B cell (primary cell): Measurements from ENCODE around the gene ERICH6B. TPM values are rescaled to one million over a fixed set of nuclear protein-coding genes. Genes with fewer than 3 reads are reported as not detected.

Experiments
- ATAC-seq: fragments of 200-7000 bp; cut with Tn5 transposase; one replicate; pipeline ENCODE4 v1.10.0; 2021; ENCODE audit warnings: low read depth, mild to moderate bottlenecking, moderate number of reproducible peaks, moderate library complexity
- CTCF ChIA-PET: fragments of 350-600 bp; sonication (Branson Sonifier 250); formaldehyde crosslinking; loops from one replicate; lab custom pipeline; 2021; ENCODE audit warnings: antibody characterized with exemption, inconsistent platforms; lab: Charles Lee
- POLR2A ChIA-PET: fragments of 350-600 bp; sonication (Branson Sonifier 250); formaldehyde crosslinking; loops from one replicate; lab custom pipeline; 2021; ENCODE audit warnings: antibody characterized with exemption; lab: Charles Lee
- DNase-seq: peaks from one replicate; pipeline ENCODE4 v3.0.0; 2013
- H2AFZ ChIP-seq: 2 replicates; pipeline ENCODE4 v1.6.1; 2012; ENCODE audit warnings: mild to moderate bottlenecking, low read depth, low read length; ENCODE audit not compliant: insufficient read depth, poor library complexity, severe bottlenecking
- H3K27ac ChIP-seq, 2 donors: 1 replicate in 1 of 2; 2 replicates in 1 of 2; pipeline ENCODE4 v1.5.1; 2012 to 2013; ENCODE audit warnings: low read length in 2 of 2, mild to moderate bottlenecking in 2 of 2, moderate library complexity in 1 of 2
- H3K27me3 ChIP-seq, 4 experiments: fragments of 200-600 bp in 1 of 4; sonication (generic) in 1 of 4; replicated peaks in 1 of 4; 1 replicate in 2 of 4; 2 replicates in 2 of 4; pipeline versions ENCODE4 v1.6.1 to v1.7.0; 2013 to 2016; ENCODE audit warnings: low read length in 3 of 4, mild to moderate bottlenecking in 2 of 4, mixed read lengths in 1 of 4, moderate library complexity in 1 of 4; ENCODE audit not compliant: insufficient read depth in 4 of 4, control insufficient read depth in 3 of 4; ENCODE audit errors: control extremely low read depth in 1 of 4
- H3K36me3 ChIP-seq, 2 experiments: replicated peaks in 1 of 2; 1 replicate in 1 of 2; 2 replicates in 1 of 2; pipeline versions ENCODE4 v1.6.1 to v1.7.1; 2013; ENCODE audit warnings: low read length in 1 of 2; ENCODE audit not compliant: insufficient read depth in 2 of 2, control insufficient read depth in 1 of 2; ENCODE audit errors: control extremely low read depth in 1 of 2, extremely low read depth in 1 of 2
- H3K4me1 ChIP-seq, 2 donors: fragments of 200-600 bp in 1 of 2; sonication (generic) in 1 of 2; 1 replicate in 1 of 2; 2 replicates in 1 of 2; pipeline versions ENCODE4 v1.5.1 to v1.6.1; 2013 to 2017; ENCODE audit warnings: low read length in 2 of 2; ENCODE audit not compliant: control insufficient read depth in 2 of 2, insufficient read depth in 2 of 2
- H3K4me2 ChIP-seq: replicated peaks from 2 replicates; pipeline ENCODE3; 2012; ENCODE audit warnings: mild to moderate bottlenecking, low read depth, low read length; ENCODE audit not compliant: poor library complexity, severe bottlenecking
- H3K4me3 ChIP-seq, 5 experiments: fragments of 200-600 bp in 1 of 5; sonication (generic) in 1 of 5; 1 replicate in 3 of 5; 2 replicates in 2 of 5; pipeline versions ENCODE4 v1.5.1 to v1.7.0; 2011 to 2016; ENCODE audit warnings: low read length in 4 of 5, mild to moderate bottlenecking in 4 of 5, low read depth in 2 of 5, control low read depth in 1 of 5, moderate library complexity in 1 of 5; ENCODE audit not compliant: insufficient read depth in 1 of 5; ENCODE audit errors: control extremely low read depth in 1 of 5, extremely low read depth in 1 of 5
- H3K79me2 ChIP-seq: fragments of 200-600 bp; sonication (generic); one replicate; pipeline ENCODE4 v1.6.0; 2016; ENCODE audit warnings: low read length; ENCODE audit not compliant: control insufficient read depth, insufficient read depth
- H3K9ac ChIP-seq: fragments of 200-600 bp; sonication (generic); 2 replicates; pipeline ENCODE4 v1.6.1; 2017; ENCODE audit warnings: mild to moderate bottlenecking, low read length, moderate library complexity
- H3K9me3 ChIP-seq, 3 donors: one replicate each; pipeline versions ENCODE4 v1.6.1 to v1.7.1; 2013; ENCODE audit warnings: low read length in 2 of 3; ENCODE audit not compliant: control insufficient read depth in 2 of 3, insufficient read depth in 1 of 3; ENCODE audit errors: control extremely low read depth in 1 of 3
- H4K20me1 ChIP-seq: 2 replicates; pipeline ENCODE4 v1.6.0; 2012; ENCODE audit warnings: mild to moderate bottlenecking, low read length; ENCODE audit not compliant: insufficient read depth, control insufficient read depth, poor library complexity, severe bottlenecking
- H3K27ac Mint-ChIP-seq: one replicate; pipeline ENCODE4 v1.8.0; 2021; ENCODE audit warnings: mixed read lengths
- H3K27me3 Mint-ChIP-seq: one replicate; pipeline ENCODE4 v1.8.0; 2021; ENCODE audit warnings: mixed read lengths
- H3K4me1 Mint-ChIP-seq: one replicate; pipeline ENCODE4 v1.8.0; 2021; ENCODE audit warnings: mixed read lengths
- H3K4me3 Mint-ChIP-seq: one replicate; pipeline ENCODE4 v1.8.0; 2021; ENCODE audit warnings: mixed read lengths
- H3K9me3 Mint-ChIP-seq: one replicate; pipeline ENCODE4 v1.8.0; 2022; ENCODE audit warnings: mixed read lengths; ENCODE audit not compliant: insufficient read depth
- EZH2 ChIP-seq: IDR thresholded peaks from 2 replicates; pipeline ENCODE4 v1.6.1; 2012; ENCODE audit warnings: borderline replicate concordance, low read depth, mild to moderate bottlenecking, moderate library complexity, low read length; ENCODE audit not compliant: insufficient read depth, poor library complexity, severe bottlenecking
- WGBS: methylation state at CpG from one replicate; pipeline ENCODE4 v1.1.5; 2013; ENCODE audit warnings: missing lambda C conversion rate; ENCODE audit not compliant: insufficient coverage; 5-methylcytosine and 5-hydroxymethylcytosine counted together
- intact Hi-C: fragments of 100-400 bp; cut with micrococcal nuclease; formaldehyde crosslinking; loops from one replicate; pipeline ENCODE4 v1.10.0; 2022
- polyA plus RNA-seq: library from polyadenylated mRNA; depleted of rRNA; stranded (reverse); fragments of >200 nt; gene quantifications from 2 replicates; pipeline ENCODE4 v1.2.3, GENCODE V29; 2012
- total RNA-seq, 2 donors: library from RNA; stranded (reverse); fragments of 120-200 nt in 1 of 2; gene quantifications; 1 replicate in 1 of 2; 2 replicates in 1 of 2; pipeline versions ENCODE4 v1.2.3 to v1.2.4, GENCODE V29; 2013 to 2022
- TF ChIP-seq, protein P1 (sequence below): fragments of 200-600 bp; IDR thresholded peaks from one replicate; pipeline ENCODE4 v1.8.0; 2022; ENCODE audit warnings: antibody characterized with exemption, mild to moderate bottlenecking

Gene ERICH6B
- total and polyA plus RNA-seq, 2 donors (not counting 1 experiment from before 2014, with no cell fraction given): not detected

DNA sequence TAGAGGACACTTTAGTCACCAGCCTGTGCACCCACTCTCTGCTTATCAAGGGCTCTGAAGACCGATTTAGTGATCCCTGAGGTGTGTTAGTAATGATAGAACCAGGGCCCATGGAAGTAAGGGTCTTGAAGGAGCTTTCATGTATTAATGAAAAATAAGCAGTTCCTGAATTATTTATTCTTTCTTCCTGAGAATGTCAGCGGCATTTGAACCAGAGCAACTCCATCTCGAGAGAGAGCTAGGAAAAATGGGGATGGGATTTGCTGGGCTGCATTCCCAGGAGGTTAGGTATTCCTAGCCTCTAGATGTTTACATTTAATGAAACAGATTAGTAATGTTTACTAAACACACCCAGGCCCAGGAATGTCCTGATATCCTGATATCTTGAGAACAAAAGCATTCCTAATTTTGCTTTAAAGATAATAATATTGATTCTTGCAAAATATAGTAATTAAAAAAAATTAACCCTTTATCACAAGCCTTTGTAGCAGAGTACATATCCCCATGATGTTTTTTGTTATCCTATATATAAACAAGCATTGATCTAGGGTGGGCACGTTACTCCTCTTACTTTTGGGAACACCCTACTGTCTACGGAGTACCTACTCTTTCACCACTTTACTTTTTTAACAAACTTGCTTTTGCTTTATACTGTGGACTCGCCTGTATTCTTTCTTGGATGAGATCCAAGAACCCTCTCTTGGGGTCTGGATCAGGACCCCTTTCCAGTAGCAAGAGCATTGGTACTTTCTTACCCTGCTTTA is 87.7 kb downstream of the ERICH6B start:
- Histone ChIP-seq H3K4me1 (no peaks in the 10 kb centered on the region), H3K27ac (no peak overlapping the region), H3K36me3 (peaks cover 0 to 55% of the 10 kb centered on the region in 2 experiments), H3K79me2 (no peaks in the 10 kb centered on the region), H2AFZ (no peak overlapping the region), H3K4me3 (no peak overlapping the region), H3K4me2 (no peak overlapping the region), H3K27me3 (no peaks in the 10 kb centered on the region), H4K20me1 (no peaks in the 10 kb centered on the region), H3K9ac (no peak overlapping the region), H3K9me3 (no peaks in the 10 kb centered on the region)
- 100% methylated on average over 2 of the region's 6 CpGs for WGBS
- Mint-ChIP-seq H3K4me1 (no peaks in the 10 kb centered on the region), H3K4me3 (no peak overlapping the region), H3K27me3 (no peaks in the 10 kb centered on the region), H3K27ac (no peak overlapping the region), H3K9me3 (no peaks in the 10 kb centered on the region)
- intact Hi-C loops: no loop called here
- ATAC-seq (no peak), DNase-seq (no peak)
- CTCF ChIA-PET: interaction anchor here (0.5 kb wide), 1 partner anchor 156 kb away, joined by 3 read pairs; no protein-coding TSS in a partner anchor
- TF ChIP-seq EZH2: no peak
- TF ChIP-seq, protein P1, sequence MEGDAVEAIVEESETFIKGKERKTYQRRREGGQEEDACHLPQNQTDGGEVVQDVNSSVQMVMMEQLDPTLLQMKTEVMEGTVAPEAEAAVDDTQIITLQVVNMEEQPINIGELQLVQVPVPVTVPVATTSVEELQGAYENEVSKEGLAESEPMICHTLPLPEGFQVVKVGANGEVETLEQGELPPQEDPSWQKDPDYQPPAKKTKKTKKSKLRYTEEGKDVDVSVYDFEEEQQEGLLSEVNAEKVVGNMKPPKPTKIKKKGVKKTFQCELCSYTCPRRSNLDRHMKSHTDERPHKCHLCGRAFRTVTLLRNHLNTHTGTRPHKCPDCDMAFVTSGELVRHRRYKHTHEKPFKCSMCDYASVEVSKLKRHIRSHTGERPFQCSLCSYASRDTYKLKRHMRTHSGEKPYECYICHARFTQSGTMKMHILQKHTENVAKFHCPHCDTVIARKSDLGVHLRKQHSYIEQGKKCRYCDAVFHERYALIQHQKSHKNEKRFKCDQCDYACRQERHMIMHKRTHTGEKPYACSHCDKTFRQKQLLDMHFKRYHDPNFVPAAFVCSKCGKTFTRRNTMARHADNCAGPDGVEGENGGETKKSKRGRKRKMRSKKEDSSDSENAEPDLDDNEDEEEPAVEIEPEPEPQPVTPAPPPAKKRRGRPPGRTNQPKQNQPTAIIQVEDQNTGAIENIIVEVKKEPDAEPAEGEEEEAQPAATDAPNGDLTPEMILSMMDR: no peak
- POLR2A ChIA-PET: no interaction called here

DNA sequence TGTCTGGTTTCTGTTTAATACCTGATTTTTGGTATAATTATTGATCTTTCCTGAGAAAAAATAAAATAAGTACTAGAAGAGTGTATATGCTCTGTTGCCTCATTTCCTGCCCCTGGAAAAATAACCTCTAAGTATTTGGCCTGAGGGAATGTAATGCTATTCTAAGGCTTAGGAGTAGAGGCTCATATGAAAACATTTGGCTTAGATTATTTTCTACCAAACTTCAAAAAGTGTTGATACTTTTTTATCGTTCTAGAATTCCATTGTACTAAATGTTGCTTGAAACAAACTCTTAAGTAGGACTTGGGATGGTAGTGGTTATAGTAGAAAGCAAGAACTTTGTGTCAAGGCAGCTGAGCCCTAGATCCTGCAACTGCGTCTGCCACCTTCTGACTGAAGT is 93.0 kb downstream of the ERICH6B start:
- Mint-ChIP-seq H3K9me3 (no peaks in the 10 kb centered on the region), H3K27ac (no peak overlapping the region), H3K4me1 (no peaks in the 10 kb centered on the region), H3K27me3 (no peaks in the 10 kb centered on the region), H3K4me3 (no peak overlapping the region)
- TF ChIP-seq, protein P1: no peak
- no peak for TF ChIP-seq EZH2
- ATAC-seq: no peak
- Histone ChIP-seq H3K36me3 (peaks cover 0 to 67% of the 10 kb centered on the region in 2 experiments), H2AFZ (no peak overlapping the region), H3K4me1 (no peaks in the 10 kb centered on the region), H3K27ac (no peak overlapping the region), H3K9ac (no peak overlapping the region), H3K9me3 (no peaks in the 10 kb centered on the region), H3K4me2 (no peak overlapping the region), H3K27me3 (no peaks in the 10 kb centered on the region), H4K20me1 (no peaks in the 10 kb centered on the region), H3K4me3 (no peak overlapping the region), H3K79me2 (no peaks in the 10 kb centered on the region)
- 100% methylated on average over 1 of the region's 2 CpGs for WGBS
- DNase-seq: no peak
- intact Hi-C loops: no loop called here
- CTCF ChIA-PET: no interaction called here
- POLR2A ChIA-PET: no interaction called here
